Stimulated activated naive CD8-positive, alpha-beta T cell treated with anti-CD3 and anti-CD28 coated beads, Interleukin-15, amount 100 ng/mL, for 72 hours (primary cell): ENCODE measurements around the gene AGL.
"Not testable (repeated sequence)": the region's sequence is repeated elsewhere in the genome, so short reads cannot be mapped to it uniquely, and the experiment has no call there.

ENCODE experiments used
- ATAC-seq: fragments of 150-1000 bp; cut with Tn5 transposase; 2 replicates; pipeline ENCODE4 v1.10.0; 2021; ENCODE audit warnings: mild to moderate bottlenecking, moderate library complexity
- DNase-seq, 2 donors: peaks; one replicate each; pipeline ENCODE4 v3.0.0; 2021 to 2022
- H3K27ac Mint-ChIP-seq, 2 donors: one replicate each; pipeline ENCODE4 v1.8.0; 2022; ENCODE audit warnings: mild to moderate bottlenecking in 2 of 2, mixed read lengths in 2 of 2, moderate library complexity in 2 of 2
- H3K27me3 Mint-ChIP-seq: one replicate; pipeline ENCODE4 v1.8.0; 2022; ENCODE audit warnings: mixed read lengths
- H3K4me1 Mint-ChIP-seq: one replicate; pipeline ENCODE4 v1.8.0; 2022; ENCODE audit warnings: mild to moderate bottlenecking, mixed read lengths
- H3K4me3 Mint-ChIP-seq, 2 donors: one replicate each; pipeline ENCODE4 v1.8.0; 2022; ENCODE audit warnings: mild to moderate bottlenecking in 2 of 2, mixed read lengths in 2 of 2, moderate library complexity in 1 of 2
- H3K9me3 Mint-ChIP-seq, 2 donors: one replicate each; pipeline ENCODE4 v1.8.0; 2022; ENCODE audit warnings: mixed read lengths in 2 of 2

AGL gene

GRCh38 chr1:99836171-99837103 is 13.7 kb upstream of the AGL start:
- not testable (repeated sequence) for H3K4me1 Mint-ChIP-seq, ATAC-seq, DNase-seq, H3K27me3 Mint-ChIP-seq, H3K9me3 Mint-ChIP-seq, H3K4me3 Mint-ChIP-seq, H3K27ac Mint-ChIP-seq

GRCh38 chr1:99840353-99840752 is 9.8 kb upstream of the AGL start:
- not testable (repeated sequence) for H3K9me3 Mint-ChIP-seq, H3K27ac Mint-ChIP-seq

GRCh38 chr1:99843760-99844159 is 6.4 kb upstream of the AGL start:
- no peaks in the 10 kb centered on the region for H3K27me3 Mint-ChIP-seq

More at GRCh38 chr1:99840353-99840752, 9.8 kb upstream of the AGL start:
- not testable (repeated sequence) for H3K4me1 Mint-ChIP-seq, H3K4me3 Mint-ChIP-seq, ATAC-seq, H3K27me3 Mint-ChIP-seq, DNase-seq

GRCh38 chr1:99845201-99845600 is 5.0 kb upstream of the AGL start:
- H3K9me3 Mint-ChIP-seq, ATAC-seq, H3K4me3 Mint-ChIP-seq, H3K27me3 Mint-ChIP-seq, DNase-seq, H3K27ac Mint-ChIP-seq: not testable (repeated sequence)
- H3K4me1 Mint-ChIP-seq = peaks cover 14% of the 10 kb centered on the region

More at GRCh38 chr1:99843760-99844159, 6.4 kb upstream of the AGL start:
- H3K4me1 Mint-ChIP-seq = peaks cover 5% of the 10 kb centered on the region
- peaks cover 7% of the 10 kb centered on the region in 2 donors for H3K9me3 Mint-ChIP-seq
- DNase-seq = no peak
- H3K27ac Mint-ChIP-seq = no peak overlapping the region
- H3K4me3 Mint-ChIP-seq = no peak overlapping the region
- no peak for ATAC-seq

GRCh38 chr1:99849413-99849743 is 783 bp upstream of the AGL start:
- H3K4me3 Mint-ChIP-seq = peak overlapping the region; percentile 93 to 97
- no peaks in the 10 kb centered on the region for H3K27me3 Mint-ChIP-seq
- H3K27ac Mint-ChIP-seq = peak overlapping the region; percentile 95 to 97
- ATAC-seq (peak; percentile 5), DNase-seq (peak in 1 of 2 donors; percentile 14)
- peaks cover 35% of the 10 kb centered on the region for H3K4me1 Mint-ChIP-seq
- H3K9me3 Mint-ChIP-seq = no peaks in the 10 kb centered on the region

GRCh38 chr1:99850459-99851291 is 514 bp downstream of the AGL start:
- H3K9me3 Mint-ChIP-seq = no peaks in the 10 kb centered on the region
- ATAC-seq (no peak), DNase-seq (no peak)
- peak overlapping the region; percentile 93 to 97 for H3K27ac Mint-ChIP-seq
- H3K27me3 Mint-ChIP-seq = no peaks in the 10 kb centered on the region
- peaks cover 35% of the 10 kb centered on the region for H3K4me1 Mint-ChIP-seq
- H3K4me3 Mint-ChIP-seq = peak overlapping the region; percentile 93 to 97

GRCh38 chr1:99851850-99852454 is 1.8 kb downstream of the AGL start:
- peak overlapping the region in 1 of 2 donors; percentile 1 for H3K27ac Mint-ChIP-seq
- ATAC-seq (no peak), DNase-seq (no peak)
- no peaks in the 10 kb centered on the region for H3K9me3 Mint-ChIP-seq
- H3K4me1 Mint-ChIP-seq = peaks cover 35% of the 10 kb centered on the region
- no peaks in the 10 kb centered on the region for H3K27me3 Mint-ChIP-seq
- H3K4me3 Mint-ChIP-seq = peak overlapping the region; percentile 16 to 29

- ATAC-seq (no peak), DNase-seq (no peak)
- no peaks in the 10 kb centered on the region for H3K27me3 Mint-ChIP-seq
- H3K4me3 Mint-ChIP-seq = no peak overlapping the region
- H3K27ac Mint-ChIP-seq = no peak overlapping the region
- H3K9me3 Mint-ChIP-seq = no peaks in the 10 kb centered on the region
- H3K4me1 Mint-ChIP-seq = peaks cover 35% of the 10 kb centered on the region
Observed at GRCh38 chr1:99852648-99853047, 2.5 kb downstream of the AGL start.

- DNase-seq (no peak), ATAC-seq (no peak)
- Mint-ChIP-seq H3K4me3 (no peak overlapping the region), H3K27me3 (no peaks in the 10 kb centered on the region), H3K27ac (no peak overlapping the region), H3K9me3 (no peaks in the 10 kb centered on the region), H3K4me1 (peaks cover 21% of the 10 kb centered on the region)
Observed at GRCh38 chr1:99855914-99856450, 5.8 kb downstream of the AGL start.

GRCh38 chr1:99857041-99857440 is 6.9 kb downstream of the AGL start:
- not testable (repeated sequence) for H3K27me3 Mint-ChIP-seq, H3K9me3 Mint-ChIP-seq, H3K4me3 Mint-ChIP-seq, ATAC-seq, H3K27ac Mint-ChIP-seq, DNase-seq
- peaks cover 16% of the 10 kb centered on the region for H3K4me1 Mint-ChIP-seq

- no peak overlapping the region for H3K4me3 Mint-ChIP-seq
- no peak overlapping the region for H3K27ac Mint-ChIP-seq
- no peak for ATAC-seq
Observed at GRCh38 chr1:99858286-99858685, 8.1 kb downstream of the AGL start.

GRCh38 chr1:99858881-99859280 is 8.7 kb downstream of the AGL start:
- no peak for DNase-seq
- no peaks in the 10 kb centered on the region for H3K9me3 Mint-ChIP-seq
- ATAC-seq = no peak
- H3K27ac Mint-ChIP-seq = no peak overlapping the region
- H3K4me3 Mint-ChIP-seq = no peak overlapping the region
- H3K4me1 Mint-ChIP-seq = no peaks in the 10 kb centered on the region
- no peaks in the 10 kb centered on the region for H3K27me3 Mint-ChIP-seq

More at GRCh38 chr1:99858286-99858685, 8.1 kb downstream of the AGL start:
- H3K9me3 Mint-ChIP-seq = no peaks in the 10 kb centered on the region
- H3K4me1 Mint-ChIP-seq = peaks cover 3% of the 10 kb centered on the region
- no peak for DNase-seq
- H3K27me3 Mint-ChIP-seq = no peaks in the 10 kb centered on the region

- Mint-ChIP-seq H3K27ac (no peak overlapping the region), H3K4me3 (no peak overlapping the region), H3K27me3 (no peaks in the 10 kb centered on the region), H3K4me1 (no peaks in the 10 kb centered on the region), H3K9me3 (no peaks in the 10 kb centered on the region)
- DNase-seq (no peak), ATAC-seq (no peak)
Observed at GRCh38 chr1:99860703-99861102, 10.5 kb downstream of the AGL start.

GRCh38 chr1:99867682-99868081 is 17.5 kb downstream of the AGL start:
- H3K4me3 Mint-ChIP-seq = no peak overlapping the region
- ATAC-seq (no peak), DNase-seq (no peak)
- no peaks in the 10 kb centered on the region for H3K27me3 Mint-ChIP-seq
- H3K27ac Mint-ChIP-seq = no peak overlapping the region
- no peaks in the 10 kb centered on the region for H3K9me3 Mint-ChIP-seq
- no peaks in the 10 kb centered on the region for H3K4me1 Mint-ChIP-seq

- Mint-ChIP-seq H3K9me3 (no peaks in the 10 kb centered on the region), H3K27ac (peak overlapping the region in 1 of 2 donors; percentile 21), H3K4me3 (no peak overlapping the region), H3K27me3 (no peaks in the 10 kb centered on the region), H3K4me1 (no peaks in the 10 kb centered on the region)
- DNase-seq (no peak), ATAC-seq (no peak)
Observed at GRCh38 chr1:99869304-99869703, 19.1 kb downstream of the AGL start.
